HUDEP-2 (cell line): ENCODE results near the gene MAB21L1.

Experiments used
- DNase-seq, 76 experiments: peaks; one replicate each; lab custom pipeline; 2025; ENCODE audit not compliant: unreplicated experiment in 76 of 76; lab: John Stamatoyannopoulos, UW

The MAB21L1 gene

DNA sequence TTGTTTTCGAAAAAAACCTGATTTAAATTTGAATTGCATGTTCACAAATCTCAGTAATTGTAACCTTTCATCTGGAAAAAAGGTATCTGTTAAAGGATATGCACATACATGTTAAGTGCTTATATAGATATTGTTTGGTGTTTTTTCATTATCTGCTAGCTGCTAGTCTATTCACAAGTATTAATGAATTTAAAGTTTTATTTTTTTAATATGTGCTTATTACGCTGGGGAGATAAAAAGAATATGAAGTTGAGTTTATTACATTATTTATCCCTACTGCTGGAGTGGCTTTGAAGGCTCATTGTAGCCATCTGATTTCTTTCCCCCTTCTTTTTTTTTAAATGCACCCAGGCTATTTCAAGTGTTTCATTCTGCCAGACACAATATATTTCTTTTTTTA, 3.9 kb upstream of the MAB21L1 start:
- no peak for DNase-seq

DNA sequence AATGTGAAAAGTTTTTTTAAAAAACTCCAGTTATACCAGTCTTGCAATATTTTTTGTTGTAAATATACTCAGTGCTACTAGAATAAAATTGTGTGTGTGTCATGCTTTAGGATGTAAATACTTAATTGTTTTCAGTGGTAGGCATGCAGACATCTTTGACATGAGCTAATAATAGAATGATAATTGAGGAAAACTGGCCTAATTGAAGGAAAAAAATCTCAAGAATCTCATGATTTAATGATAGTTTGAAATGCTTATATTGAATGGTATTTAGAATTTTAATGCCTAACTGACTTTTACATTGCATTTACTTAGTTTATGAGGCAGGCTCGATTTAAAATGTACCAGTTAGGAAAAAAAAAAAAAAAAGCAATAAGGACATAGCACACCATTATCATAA, 3.2 kb upstream of the MAB21L1 start:
- DNase-seq = no peak

DNA sequence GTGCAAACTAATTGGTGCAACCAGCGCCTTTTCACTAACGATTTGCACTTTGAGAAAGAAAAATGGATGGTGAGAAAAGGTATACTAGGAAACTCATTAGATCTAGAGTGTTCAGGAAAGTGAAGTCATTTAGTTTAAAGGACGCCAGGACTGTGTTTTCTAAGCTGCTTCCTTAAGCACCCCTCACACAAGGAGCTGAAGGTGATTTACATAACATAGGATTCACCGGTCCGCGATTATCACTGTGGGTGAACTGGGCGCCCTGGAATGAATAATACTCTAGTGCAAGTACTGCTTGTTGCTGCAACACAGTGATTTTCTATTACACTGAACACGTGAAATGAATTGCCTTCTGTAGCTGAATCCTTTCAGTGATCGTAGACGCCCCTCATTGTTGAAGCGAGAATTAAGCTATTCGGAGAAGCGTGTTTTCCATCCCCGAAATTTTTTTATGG, 2.6 kb upstream of the MAB21L1 start:
- no peak for DNase-seq

DNA sequence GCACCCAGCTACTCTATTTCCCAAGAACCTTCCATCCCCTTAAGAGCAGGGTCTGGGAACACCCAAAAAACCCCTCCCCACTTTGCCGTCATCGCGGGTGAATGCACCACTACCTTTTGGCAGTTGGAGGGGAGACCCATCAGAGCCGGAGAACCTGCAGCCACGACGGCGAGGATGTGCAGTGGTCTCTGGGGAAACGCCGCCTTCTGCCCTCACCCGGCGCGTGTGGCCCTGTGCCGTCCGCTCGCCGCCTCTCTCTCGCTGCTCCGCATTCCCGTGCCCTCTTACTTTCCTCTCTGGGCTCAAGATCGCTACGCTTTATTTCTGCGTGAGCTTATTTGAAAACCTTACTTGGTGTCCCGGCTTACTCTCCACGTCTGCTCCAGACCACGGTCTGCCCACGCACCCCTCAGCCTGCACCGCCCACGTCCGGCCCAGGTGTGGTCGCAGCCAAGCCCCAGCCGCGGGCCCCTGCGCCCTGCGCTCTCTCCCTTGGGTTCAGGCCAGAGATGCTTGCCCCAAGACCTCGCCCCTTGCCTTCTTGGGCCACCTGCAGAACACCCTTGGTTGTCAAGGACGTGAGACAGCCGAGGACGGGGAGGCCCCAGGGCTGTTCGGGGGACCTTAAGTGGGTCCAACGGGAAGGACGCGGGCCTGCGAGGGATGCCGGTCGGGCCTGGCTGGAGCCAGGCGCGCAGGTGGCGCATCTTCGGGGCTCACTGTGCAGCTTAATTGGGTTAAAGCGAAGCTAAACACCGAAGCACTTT, 2.0 kb upstream of the MAB21L1 start:
- no peak for DNase-seq

DNA sequence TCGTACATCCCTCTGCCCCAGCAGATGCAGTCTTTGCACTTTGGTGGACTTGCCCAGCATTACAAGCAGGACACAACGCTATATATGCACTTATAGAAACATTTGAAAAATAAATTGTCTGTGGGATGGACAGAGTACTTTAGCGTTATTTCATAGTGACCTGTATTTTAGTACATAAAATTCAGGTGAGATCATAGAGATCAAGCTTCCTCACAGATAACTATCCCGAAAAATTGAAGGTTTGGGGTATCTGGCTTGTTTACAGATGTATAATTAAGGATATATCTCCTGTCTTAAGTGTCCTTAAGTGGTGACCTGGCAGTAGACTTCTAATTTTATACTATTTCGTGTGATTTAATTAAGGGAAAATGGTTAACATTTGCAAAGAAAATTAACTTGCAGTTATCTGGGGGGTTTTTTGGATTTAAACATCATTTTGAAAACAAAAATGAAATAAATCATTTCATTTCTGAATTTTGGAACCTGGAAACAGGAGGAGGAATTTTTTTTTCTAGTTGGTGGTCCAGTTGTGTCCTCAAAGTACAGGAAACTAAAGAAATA, 977 bp upstream of the MAB21L1 start:
- no peak for DNase-seq

DNA sequence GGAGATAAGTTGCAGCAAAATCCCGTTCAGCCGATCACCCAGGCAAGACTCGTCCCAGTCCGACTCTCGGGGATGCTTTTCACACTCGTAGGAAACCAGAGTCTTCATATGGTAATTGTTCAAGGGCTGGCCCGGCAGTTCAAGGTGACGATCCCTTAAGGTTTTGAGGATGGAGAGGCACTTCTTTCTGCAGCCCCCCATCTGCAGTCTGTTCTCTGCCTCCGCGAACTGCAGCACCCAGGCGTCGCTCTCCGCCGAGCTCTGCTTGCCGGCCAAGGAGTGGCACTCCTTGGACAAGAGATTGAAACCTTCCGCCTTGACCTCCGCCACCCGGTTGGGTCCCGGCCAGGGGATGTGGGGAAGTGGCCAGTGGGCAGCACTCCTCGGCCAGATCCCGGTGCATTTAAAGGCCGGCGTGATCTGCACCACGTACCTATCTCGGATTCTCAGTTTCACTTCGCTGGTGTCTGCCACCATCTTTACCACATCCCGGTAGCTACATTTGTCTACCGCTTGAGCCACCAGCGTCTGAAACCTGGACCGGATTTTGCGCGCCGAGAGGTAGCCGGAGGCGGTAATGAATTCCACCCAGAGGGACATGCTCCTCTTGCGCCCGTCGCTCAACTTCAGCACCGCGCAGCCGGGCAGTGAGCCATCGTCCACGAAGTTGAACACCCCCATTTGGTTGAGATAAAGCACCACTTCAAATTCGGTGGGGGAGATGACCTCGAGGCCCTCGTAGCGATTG, 1.1 kb downstream of the MAB21L1 start:
- no peak for DNase-seq

DNA sequence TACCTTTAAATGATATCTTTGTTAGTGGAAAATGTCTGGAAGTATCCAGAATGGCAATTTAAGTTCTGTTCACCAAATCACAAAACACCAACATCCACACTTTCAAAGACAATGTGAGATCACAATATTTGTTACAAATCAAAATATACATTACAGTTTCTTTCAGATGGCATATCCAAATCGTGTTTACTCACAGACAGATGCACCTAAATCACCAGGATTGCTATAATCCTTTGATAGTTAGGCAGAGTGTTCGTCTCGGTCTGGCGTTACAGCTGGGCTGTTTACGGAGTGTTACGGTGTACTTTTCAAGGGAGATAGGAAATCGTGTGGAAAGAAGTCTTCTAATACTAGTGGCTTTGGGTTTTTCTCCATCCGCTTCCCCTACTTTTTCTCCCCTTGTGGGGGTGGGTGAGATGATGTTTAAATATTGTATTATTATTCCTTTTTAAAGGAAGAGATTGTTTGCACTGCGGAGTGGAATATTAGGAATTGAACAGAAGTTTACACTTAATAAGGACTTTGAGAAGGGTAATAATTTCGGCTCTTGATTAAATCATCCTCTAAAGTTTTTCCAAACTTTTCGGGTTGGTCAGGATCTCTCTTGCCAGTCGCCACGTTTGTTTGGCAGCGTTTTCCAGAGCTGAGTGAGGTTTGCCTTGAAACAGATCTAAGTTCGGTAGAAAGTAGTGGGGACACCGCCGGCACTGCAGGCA, 1.8 kb downstream of the MAB21L1 start:
- no peak for DNase-seq

DNA sequence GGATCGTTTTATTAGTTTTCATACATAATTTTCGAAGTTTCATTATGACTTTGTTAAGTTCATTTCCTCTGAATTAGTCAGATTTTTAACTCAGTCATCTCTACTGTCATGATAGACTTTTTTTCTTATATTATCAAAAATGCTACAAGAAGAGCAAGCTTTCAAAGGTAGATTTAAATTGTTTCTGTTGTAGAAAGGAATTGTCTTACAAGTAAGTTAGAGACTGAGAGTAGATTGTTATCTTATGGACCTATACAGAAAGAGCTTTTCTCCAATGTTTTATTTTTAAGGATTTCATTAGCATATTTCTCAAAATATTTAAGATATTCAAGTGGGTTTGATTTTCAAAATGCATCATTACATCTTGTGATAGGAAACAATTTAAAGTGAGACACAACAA, 2.7 kb downstream of the MAB21L1 start:
- no peak for DNase-seq

DNA sequence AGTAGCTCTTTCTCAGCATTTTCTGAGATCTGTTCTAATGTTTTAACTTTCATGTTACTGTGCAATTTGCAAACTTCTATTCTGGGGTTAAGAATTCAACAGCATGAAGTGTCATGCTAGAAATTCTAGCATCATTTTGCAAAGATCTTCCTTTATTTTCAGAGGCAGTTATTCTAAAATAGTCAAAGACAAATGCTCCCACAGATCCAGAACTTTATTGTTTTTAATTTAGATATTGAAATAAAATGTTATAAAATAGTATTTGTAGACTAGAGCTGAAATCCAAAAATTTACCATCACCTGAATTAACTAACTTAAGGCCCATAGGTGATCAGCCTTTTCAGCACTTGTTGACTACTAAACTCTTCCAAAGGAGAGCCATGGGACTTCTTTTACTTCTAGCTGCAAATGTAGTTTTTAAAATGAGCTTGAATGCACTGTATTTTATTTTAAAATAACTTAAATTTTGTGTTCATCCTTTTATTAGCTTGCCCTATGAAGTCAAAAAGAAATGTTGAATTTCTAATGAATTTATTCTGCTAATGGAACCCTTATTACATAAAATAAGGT, 3.2 kb downstream of the MAB21L1 start:
- DNase-seq = no peak

DNA sequence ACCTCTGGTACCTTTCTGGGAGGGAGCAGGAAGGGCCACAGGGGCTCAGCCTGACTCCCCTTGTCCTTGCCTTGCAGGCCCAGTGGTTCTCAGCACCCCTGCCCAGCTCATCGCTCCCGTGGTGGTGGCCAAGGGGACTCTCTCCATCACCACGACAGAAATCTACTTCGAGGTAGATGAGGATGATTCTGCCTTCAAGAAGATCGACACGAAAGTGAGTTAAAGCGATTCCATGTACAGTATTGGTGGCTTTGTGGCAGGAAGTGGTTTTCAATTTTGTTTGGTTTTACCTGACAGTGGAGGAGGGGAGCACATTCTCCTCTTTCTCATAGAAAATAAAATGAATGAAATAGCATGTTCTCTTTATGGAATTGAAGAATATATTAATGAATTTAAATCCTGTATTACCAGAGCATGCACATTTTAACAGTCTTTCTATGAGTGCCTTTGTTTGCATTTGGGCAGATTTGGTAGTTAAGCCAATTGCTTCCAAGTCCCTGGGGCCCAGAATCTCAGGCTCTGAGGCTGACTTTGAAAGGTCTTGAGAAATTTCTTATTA, 4.1 kb downstream of the MAB21L1 start:
- no peak for DNase-seq

DNA sequence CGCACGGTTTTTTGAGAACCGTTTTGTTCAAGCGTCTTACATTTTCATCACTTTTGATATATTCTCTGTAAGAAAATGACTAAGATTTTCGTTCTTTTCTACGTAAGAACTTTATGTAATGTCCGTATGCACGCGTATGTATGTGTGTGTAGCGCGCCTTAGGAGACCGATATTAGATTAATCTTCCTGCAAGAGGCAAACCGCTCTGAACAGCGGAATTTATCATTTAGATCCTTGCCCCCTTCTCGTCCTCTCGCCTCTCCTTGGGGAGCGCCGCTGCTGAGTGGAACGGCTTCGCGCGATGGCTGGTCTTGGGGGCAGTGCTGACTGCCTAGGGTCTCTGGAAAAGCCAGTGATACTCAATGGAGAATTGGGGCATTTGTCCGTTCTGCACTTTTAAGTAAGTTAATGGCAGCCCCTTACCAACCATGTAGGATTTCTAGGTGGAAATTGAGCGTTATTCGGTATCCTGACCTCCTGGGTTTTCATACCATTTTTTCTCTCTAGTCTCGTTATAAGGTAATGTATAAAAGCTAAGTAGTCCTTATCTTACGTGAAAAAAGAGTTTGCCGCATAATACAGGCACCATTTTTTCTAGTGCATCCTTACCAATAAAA, 4.7 kb downstream of the MAB21L1 start:
- DNase-seq = no peak

DNA sequence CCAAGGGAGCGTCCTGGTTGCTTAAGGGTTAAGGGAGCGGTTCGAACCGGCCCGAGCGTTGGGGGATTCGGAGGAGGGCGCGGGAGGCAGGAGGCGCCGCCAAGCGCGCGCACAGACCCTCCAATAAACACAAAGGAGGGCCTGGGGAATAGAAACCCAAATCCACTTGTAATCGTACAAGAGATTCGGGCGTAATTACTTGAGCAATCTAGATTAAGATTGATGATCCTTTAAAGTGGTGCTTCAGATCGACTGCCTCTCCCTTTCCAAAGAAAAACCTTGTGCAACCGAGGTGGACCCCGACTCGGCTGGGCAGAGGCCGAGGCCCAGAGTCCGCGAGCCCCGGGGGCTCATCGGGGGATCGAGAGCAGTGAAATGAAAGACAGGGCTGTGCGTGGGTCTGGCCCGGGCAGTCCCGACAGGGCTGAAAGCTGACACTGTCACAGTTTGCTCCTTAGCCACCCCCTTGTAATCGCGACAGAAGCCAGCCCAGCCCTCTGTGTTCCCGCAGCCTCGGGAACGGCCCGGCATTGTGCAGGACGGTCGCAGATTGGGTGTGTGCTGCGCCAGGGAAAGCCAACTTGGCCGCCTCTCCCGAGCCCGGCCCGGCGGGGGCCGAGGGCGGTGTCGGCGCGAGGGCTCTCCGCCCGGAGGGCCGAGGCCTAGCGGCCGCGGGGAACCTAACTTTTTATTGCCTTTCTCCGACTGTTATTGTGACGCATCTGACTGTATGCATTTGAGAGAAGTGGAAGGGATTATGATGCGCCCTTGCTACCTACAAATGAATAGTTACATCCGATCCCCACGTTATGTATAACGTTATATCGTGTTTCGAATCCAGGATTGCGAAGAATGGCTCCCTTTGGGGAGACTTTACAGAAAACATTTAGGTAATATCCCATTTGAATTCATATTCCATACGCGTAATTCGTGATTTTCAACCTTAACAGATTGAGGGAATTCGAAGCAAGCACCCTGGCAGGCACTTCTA, 5.5 kb downstream of the MAB21L1 start:
- DNase-seq = no peak

DNA sequence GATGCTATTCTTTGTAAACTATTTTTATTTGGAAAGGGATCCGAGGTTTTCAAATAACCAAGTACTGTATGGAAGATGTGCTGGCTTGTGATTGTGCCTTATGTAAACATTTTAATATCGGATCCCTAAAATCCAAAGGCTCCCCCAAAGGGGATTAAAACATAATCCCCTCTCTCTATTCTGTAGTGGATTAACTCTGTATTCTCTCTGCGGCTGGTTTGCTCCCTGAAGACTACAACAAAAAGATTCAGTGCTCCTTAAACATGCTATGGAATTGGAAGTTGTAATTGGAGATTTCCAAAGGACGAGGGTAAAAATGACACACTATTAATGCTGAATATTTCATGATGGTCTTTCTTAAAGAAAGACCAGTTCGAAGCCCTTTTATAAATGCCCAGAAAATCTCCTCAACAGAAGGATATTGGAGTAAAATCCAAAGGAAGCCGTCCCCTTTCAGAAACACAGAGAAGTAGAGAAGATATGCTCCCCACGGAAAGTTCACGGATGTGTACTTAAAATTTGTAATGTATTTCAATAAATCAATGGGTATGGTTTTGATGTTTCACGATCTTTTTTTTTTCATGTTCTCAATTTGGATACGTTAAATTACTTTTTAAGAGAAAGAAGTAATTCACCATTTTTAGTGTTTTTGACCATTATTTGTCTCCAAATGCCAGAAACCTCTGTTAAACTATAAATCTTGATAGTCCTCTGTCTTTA, 6.5 kb downstream of the MAB21L1 start:
- DNase-seq = no peak

DNA sequence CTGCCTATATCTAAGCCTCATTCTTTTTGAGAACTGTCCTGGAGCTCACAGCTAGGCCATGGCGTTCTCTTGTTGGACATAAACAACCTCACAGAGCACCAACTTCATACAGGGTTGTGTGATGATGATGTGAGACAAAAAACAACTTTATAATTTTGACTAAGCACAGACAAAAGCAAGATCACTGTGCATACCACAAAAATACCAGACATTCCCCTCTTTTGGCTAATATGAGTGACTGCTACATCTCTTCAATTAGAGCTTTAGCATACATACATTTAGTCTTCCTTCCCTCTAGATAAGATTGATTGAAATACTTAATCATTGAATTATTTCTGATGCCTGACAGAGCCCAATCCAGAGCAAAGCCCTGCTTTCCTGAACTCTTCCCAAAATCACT, 8.3 kb downstream of the MAB21L1 start:
- no peak for DNase-seq

DNA sequence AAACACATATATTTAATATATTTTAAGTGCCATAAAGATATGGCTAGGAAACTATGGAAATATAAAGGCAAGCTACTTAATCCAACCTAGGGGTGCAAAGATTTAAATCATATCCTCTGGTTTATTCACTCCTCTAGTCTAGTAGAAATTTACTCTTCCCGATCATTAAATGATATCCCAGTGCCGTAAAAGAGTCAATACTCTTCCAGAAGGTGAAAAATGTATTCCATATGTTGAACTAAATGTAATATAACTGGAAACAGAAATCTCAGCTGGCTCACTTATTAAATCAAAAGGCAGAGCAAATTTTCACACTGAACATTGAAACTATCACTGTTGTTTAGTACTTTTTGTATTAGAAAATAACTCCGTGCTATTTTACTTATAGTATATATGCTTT, 11.1 kb downstream of the MAB21L1 start:
- no peak for DNase-seq

DNA sequence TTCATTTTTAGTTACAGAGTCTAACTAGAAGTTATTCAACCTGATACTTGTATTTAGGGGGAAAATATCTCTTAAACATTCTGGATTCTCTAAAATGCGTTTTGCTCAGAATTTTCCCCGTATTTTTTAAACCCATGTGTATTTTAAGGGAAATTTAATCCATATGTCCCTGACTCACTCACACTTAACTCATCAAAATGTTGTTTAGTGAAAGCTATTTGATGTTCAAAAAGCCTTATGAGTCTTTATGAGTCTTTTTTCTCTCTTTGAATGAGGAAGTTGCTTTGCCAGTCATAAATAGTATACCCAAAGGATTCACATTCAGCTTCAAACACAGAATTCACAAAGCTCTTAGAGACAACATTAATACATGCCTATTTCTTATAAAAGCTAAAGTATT, 16.4 kb downstream of the MAB21L1 start:
- no peak for DNase-seq

DNA sequence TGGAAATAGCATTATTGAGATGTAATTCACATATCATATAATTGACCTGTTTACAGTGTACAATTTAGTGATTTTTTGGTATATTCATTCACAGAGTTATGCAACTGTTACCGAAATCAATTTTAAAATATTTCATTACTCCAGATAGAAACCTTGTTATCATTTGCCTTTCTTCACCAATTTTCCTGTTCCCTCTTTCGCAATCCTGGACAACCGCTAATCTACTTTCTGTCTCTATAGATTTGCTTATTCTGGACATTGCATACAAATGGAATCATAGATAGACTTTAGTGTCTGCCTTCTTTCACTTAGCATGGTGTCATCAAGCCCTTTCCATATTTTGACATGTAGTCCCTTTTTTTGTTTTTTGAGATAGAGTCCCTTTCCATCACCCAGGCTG, 19.2 kb downstream of the MAB21L1 start:
- no peak for DNase-seq

DNA sequence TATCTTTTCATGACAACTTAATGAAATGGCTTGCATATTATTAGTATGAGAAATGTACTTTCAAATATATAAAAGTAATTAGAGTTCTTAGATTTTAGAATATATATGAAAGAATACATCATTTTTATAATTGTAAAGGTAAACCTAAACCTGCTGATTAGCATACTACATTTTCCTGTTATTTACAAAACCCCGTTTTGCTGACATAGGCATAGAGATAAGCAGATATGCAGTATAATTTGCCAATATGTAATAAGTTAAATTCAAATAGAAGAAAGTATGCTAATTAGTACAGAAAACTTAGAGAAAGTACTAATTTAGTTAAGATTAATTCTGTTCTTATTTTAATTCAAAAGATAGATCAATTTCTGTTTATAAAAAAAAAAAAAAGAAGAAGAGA, 21.5 kb downstream of the MAB21L1 start:
- no peak for DNase-seq
